Neuronal stem cell (in vitro differentiated cells): ENCODE measurements around the gene CPD.

Experiments used
- DNase-seq: peaks from one replicate; pipeline ENCODE4 v3.0.0-alpha.2; 2013; ENCODE audit warnings: low spot score
- H2AFZ ChIP-seq: one replicate; pipeline ENCODE4 v1.6.1; 2013; ENCODE audit warnings: mild to moderate bottlenecking, low read length, inconsistent platforms
- H2AK5ac ChIP-seq: 2 replicates; pipeline ENCODE4 v1.6.1; 2013; ENCODE audit warnings: low read depth, mild to moderate bottlenecking, inconsistent platforms, low read length, moderate library complexity, mixed read lengths
- H2BK120ac ChIP-seq: 2 replicates; pipeline ENCODE4 v1.6.1; 2013; ENCODE audit warnings: low read depth, mild to moderate bottlenecking, inconsistent platforms, low read length, moderate library complexity, mixed read lengths
- H2BK12ac ChIP-seq: one replicate; pipeline ENCODE4 v1.6.1; 2013; ENCODE audit warnings: low read length, inconsistent platforms
- H2BK15ac ChIP-seq: 2 replicates; pipeline ENCODE4 v1.6.1; 2013; ENCODE audit warnings: mild to moderate bottlenecking, low read length, inconsistent platforms, mixed read lengths
- H2BK5ac ChIP-seq: one replicate; pipeline ENCODE4 v1.6.1; 2013; ENCODE audit warnings: inconsistent platforms, mild to moderate bottlenecking, low read length, moderate library complexity
- H3K14ac ChIP-seq: one replicate; pipeline ENCODE4 v1.6.1; 2013; ENCODE audit warnings: low read length, inconsistent platforms
- H3K18ac ChIP-seq: 2 replicates; pipeline ENCODE4 v1.6.1; 2013; ENCODE audit warnings: low read length, inconsistent platforms
- H3K23ac ChIP-seq: 2 replicates; pipeline ENCODE4 v1.6.1; 2013; ENCODE audit warnings: low read depth, mild to moderate bottlenecking, mixed read lengths, low read length, inconsistent platforms; ENCODE audit not compliant: poor library complexity
- H3K27ac ChIP-seq: replicated peaks from 3 replicates; pipeline ENCODE4 v1.5.1; 2013; ENCODE audit warnings: low read length, inconsistent platforms
- H3K27me3 ChIP-seq, 3 experiments: 2 replicates each; pipeline ENCODE4 v1.6.1; 2013; ENCODE audit warnings: low read length in 3 of 3, mild to moderate bottlenecking in 2 of 3, inconsistent platforms in 1 of 3, low read depth in 1 of 3, mixed read lengths in 1 of 3, moderate library complexity in 1 of 3; ENCODE audit not compliant: control insufficient read depth in 3 of 3, insufficient read depth in 3 of 3
- H3K36me3 ChIP-seq, 2 donors: replicated peaks in 1 of 2; 2 replicates each; pipeline ENCODE4 v1.6.1; 2013; ENCODE audit warnings: low read length in 2 of 2; ENCODE audit not compliant: control insufficient read depth in 2 of 2, insufficient read depth in 2 of 2
- H3K4ac ChIP-seq: 2 replicates; pipeline ENCODE4 v1.6.1; 2013; ENCODE audit warnings: inconsistent platforms, mild to moderate bottlenecking, low read length, moderate library complexity
- H3K4me1 ChIP-seq, 2 donors: 1 replicate in 1 of 2; 2 replicates in 1 of 2; pipeline ENCODE4 v1.6.1; 2013; ENCODE audit warnings: low read length in 2 of 2, low read depth in 1 of 2; ENCODE audit not compliant: control insufficient read depth in 2 of 2, insufficient read depth in 1 of 2
- H3K4me2 ChIP-seq: one replicate; pipeline ENCODE4 v1.6.1; 2013; ENCODE audit warnings: mild to moderate bottlenecking, low read length, inconsistent platforms; ENCODE audit not compliant: insufficient read depth, poor library complexity, severe bottlenecking
- H3K4me3 ChIP-seq, 2 donors: 2 replicates each; pipeline ENCODE4 v1.5.1; 2013; ENCODE audit warnings: low read length in 2 of 2, mild to moderate bottlenecking in 2 of 2, inconsistent platforms in 1 of 2, moderate library complexity in 1 of 2
- H3K79me1 ChIP-seq: one replicate; pipeline ENCODE4 v1.6.1; 2013; ENCODE audit warnings: low read depth, mild to moderate bottlenecking, inconsistent platforms, low read length, moderate library complexity
- H3K9ac ChIP-seq: one replicate; pipeline ENCODE4 v1.6.1; 2013; ENCODE audit warnings: mild to moderate bottlenecking, low read depth, low read length, inconsistent platforms; ENCODE audit not compliant: poor library complexity
- H3K9me3 ChIP-seq, 2 donors: replicated peaks in 1 of 2; 2 replicates each; pipeline versions ENCODE3 to v1.6.1; 2013; ENCODE audit warnings: low read length in 2 of 2, mild to moderate bottlenecking in 2 of 2, inconsistent platforms in 1 of 2, low read depth in 1 of 2, mixed read lengths in 1 of 2, moderate library complexity in 1 of 2; ENCODE audit not compliant: control insufficient read depth in 2 of 2, insufficient read depth in 1 of 2
- H4K8ac ChIP-seq: one replicate; pipeline ENCODE4 v1.6.1; 2013; ENCODE audit warnings: low read depth, mild to moderate bottlenecking, inconsistent platforms, low read length, moderate library complexity
- H4K91ac ChIP-seq: one replicate; pipeline ENCODE4 v1.6.1; 2013; ENCODE audit warnings: low read length, low read depth, mild to moderate bottlenecking, inconsistent platforms; ENCODE audit not compliant: poor library complexity
- WGBS, 2 donors: extraction: QIAGEN DNeasy Blood & Tissue Kit; methylation state at CpG; one replicate each; pipeline ENCODE4 v1.1.7; 2013; ENCODE audit warnings: missing lambda C conversion rate in 2 of 2, mixed read lengths in 1 of 2; ENCODE audit not compliant: insufficient read length in 2 of 2, insufficient replicate concordance in 1 of 2; ENCODE audit errors: extremely low coverage in 2 of 2; 5-methylcytosine and 5-hydroxymethylcytosine counted together

Gene CPD

GRCh38 chr17:30377574-30378240 is 1.0 kb upstream of the CPD start:
- H2AK5ac ChIP-seq = no peak overlapping the region
- no peak overlapping the region for H4K91ac ChIP-seq
- DNase-seq = no peak
- H3K27ac ChIP-seq = no peak overlapping the region
- H3K4me1 ChIP-seq = peaks cover 6 to 33% of the 10 kb centered on the region in 2 donors
- no peak overlapping the region for H3K9ac ChIP-seq
- H3K18ac ChIP-seq = no peak overlapping the region
- peaks cover 0 to 7% of the 10 kb centered on the region in 2 donors for H3K36me3 ChIP-seq
- H2BK15ac ChIP-seq = no peak overlapping the region
- H3K79me1 ChIP-seq = peaks cover 6% of the 10 kb centered on the region
- H2BK12ac ChIP-seq = no peak overlapping the region
- no peak overlapping the region for H3K14ac ChIP-seq
- H4K8ac ChIP-seq = no peak overlapping the region
- H2AFZ ChIP-seq = peak overlapping the region; percentile 84
- H3K4ac ChIP-seq = no peak overlapping the region
- no peak overlapping the region for H2BK5ac ChIP-seq
- H3K4me2 ChIP-seq = no peak overlapping the region
- WGBS, 2 donors = 100% methylated on average over 4 of the region's 11 CpGs; no CpG with 5 or more reads in 1 of the 2 donors
- no peak overlapping the region for H3K23ac ChIP-seq
- H3K4me3 ChIP-seq = no peak overlapping the region
- no peaks in the 10 kb centered on the region for H3K9me3 ChIP-seq
- peaks cover 0 to 14% (median 8%) of the 10 kb centered on the region in 3 experiments for H3K27me3 ChIP-seq
- no peak overlapping the region for H2BK120ac ChIP-seq

GRCh38 chr17:30378241-30378824 is 394 bp upstream of the CPD start:
- H3K4me3 ChIP-seq = peak overlapping the region; percentile 72 to 80
- H3K4ac ChIP-seq = no peak overlapping the region
- H3K27ac ChIP-seq = no peak overlapping the region

GRCh38 chr17:30379303-30379902 is 676 bp downstream of the CPD start:
- Histone ChIP-seq H3K4me1 (peaks cover 6 to 33% of the 10 kb centered on the region in 2 donors), H3K9me3 (no peaks in the 10 kb centered on the region), H2AFZ (peak overlapping the region; percentile 84), H4K8ac (no peak overlapping the region), H3K9ac (peak overlapping the region; percentile 97), H3K79me1 (peaks cover 6% of the 10 kb centered on the region), H3K36me3 (peaks cover 0 to 9% of the 10 kb centered on the region in 2 donors), H3K4me3 (peak overlapping the region; percentile 80 to 98), H3K27ac (no peak overlapping the region), H2BK120ac (peak overlapping the region; percentile 52), H4K91ac (no peak overlapping the region), H2BK12ac (no peak overlapping the region), H3K23ac (peak overlapping the region; percentile 92), H3K18ac (peak overlapping the region; percentile 91), H3K14ac (peak overlapping the region; percentile 43), H3K4me2 (peak overlapping the region; percentile 90), H2BK15ac (peak overlapping the region; percentile 53), H3K27me3 (peaks cover 0 to 14% (median 3%) of the 10 kb centered on the region in 3 experiments), H3K4ac (no peak overlapping the region), H2AK5ac (peak overlapping the region; percentile 61), H2BK5ac (peak overlapping the region; percentile 25)
- no peak for DNase-seq
- no CpG with 5 or more reads among the region's 68 CpGs for WGBS, 2 donors

More at GRCh38 chr17:30378241-30378824, 394 bp upstream of the CPD start:
- Histone ChIP-seq H3K79me1 (peaks cover 6% of the 10 kb centered on the region), H2BK5ac (no peak overlapping the region), H3K4me1 (peaks cover 6 to 33% of the 10 kb centered on the region in 2 donors), H2BK12ac (no peak overlapping the region), H3K9ac (no peak overlapping the region), H3K27me3 (peaks cover 0 to 14% (median 3%) of the 10 kb centered on the region in 3 experiments), H3K9me3 (no peaks in the 10 kb centered on the region), H2AK5ac (no peak overlapping the region), H4K8ac (no peak overlapping the region), H2BK120ac (no peak overlapping the region), H3K36me3 (peaks cover 0 to 9% of the 10 kb centered on the region in 2 donors), H4K91ac (no peak overlapping the region), H3K14ac (no peak overlapping the region), H3K4me2 (peak overlapping the region; percentile 65), H3K18ac (peak overlapping the region; percentile 48), H2BK15ac (no peak overlapping the region), H3K23ac (no peak overlapping the region), H2AFZ (peak overlapping the region; percentile 84)
- DNase-seq = no peak
- WGBS, 2 donors = no CpG with 5 or more reads among the region's 31 CpGs

GRCh38 chr17:30379903-30380381 is 1.2 kb downstream of the CPD start:
- Histone ChIP-seq H3K27me3 (peaks cover 0 to 14% (median under 1%) of the 10 kb centered on the region in 3 experiments), H2BK15ac (no peak overlapping the region), H3K79me1 (peaks cover 6% of the 10 kb centered on the region), H3K4me1 (peaks cover 6 to 33% of the 10 kb centered on the region in 2 donors), H3K4me2 (peak overlapping the region; percentile 90), H2BK12ac (no peak overlapping the region), H2BK120ac (no peak overlapping the region), H3K4ac (no peak overlapping the region), H2AK5ac (no peak overlapping the region), H3K36me3 (peaks cover 0 to 12% of the 10 kb centered on the region in 2 donors), H3K18ac (no peak overlapping the region), H4K91ac (no peak overlapping the region), H2BK5ac (no peak overlapping the region), H3K9me3 (no peaks in the 10 kb centered on the region), H4K8ac (no peak overlapping the region), H3K23ac (no peak overlapping the region), H3K9ac (no peak overlapping the region), H3K27ac (no peak overlapping the region), H3K14ac (no peak overlapping the region), H2AFZ (peak overlapping the region; percentile 84), H3K4me3 (peak overlapping the region; percentile 80 to 98)
- no CpG with 5 or more reads among the region's 5 CpGs for WGBS, 2 donors
- DNase-seq = no peak
